H9 (cell line): Measurements from ENCODE around the gene HPCAL1. TPM values are rescaled to one million over a fixed set of nuclear protein-coding genes. Genes with fewer than 3 reads are reported as not detected.

Experiments used
- DNase-seq: peaks from one replicate; pipeline ENCODE4 v3.0.0-alpha.2; 2017
- H2AFZ ChIP-seq: one replicate; pipeline ENCODE4 v1.6.1; 2013; ENCODE audit warnings: mild to moderate bottlenecking, low read length, control low read depth, moderate library complexity
- H2AK5ac ChIP-seq: 2 replicates; pipeline ENCODE4 v1.6.1; 2013; ENCODE audit warnings: low read length, control low read depth, mixed read lengths; ENCODE audit not compliant: insufficient read length
- H2BK120ac ChIP-seq: one replicate; pipeline ENCODE4 v1.6.1; 2013; ENCODE audit warnings: low read depth, mild to moderate bottlenecking, low read length, control low read depth, inconsistent platforms; ENCODE audit not compliant: poor library complexity, severe bottlenecking
- H2BK12ac ChIP-seq: 2 replicates; pipeline ENCODE4 v1.6.1; 2013; ENCODE audit warnings: low read length, control low read depth, mixed read lengths, low read depth; ENCODE audit not compliant: insufficient read length
- H2BK15ac ChIP-seq: 2 replicates; pipeline ENCODE4 v1.6.1; 2013; ENCODE audit warnings: low read depth, low read length, control low read depth
- H2BK20ac ChIP-seq: one replicate; pipeline ENCODE4 v1.6.1; 2013; ENCODE audit warnings: low read depth, mild to moderate bottlenecking, low read length, control low read depth, inconsistent platforms; ENCODE audit not compliant: poor library complexity, severe bottlenecking
- H2BK5ac ChIP-seq: 2 replicates; pipeline ENCODE4 v1.6.1; 2013; ENCODE audit warnings: low read length, control low read depth, mixed read lengths; ENCODE audit not compliant: insufficient read length
- H3K14ac ChIP-seq: 2 replicates; pipeline ENCODE4 v1.6.1; 2013; ENCODE audit warnings: low read length, control low read depth; ENCODE audit not compliant: insufficient read depth
- H3K18ac ChIP-seq: 2 replicates; pipeline ENCODE4 v1.6.1; 2013; ENCODE audit warnings: low read depth, mild to moderate bottlenecking, mixed read lengths, low read length, control low read depth; ENCODE audit not compliant: insufficient read length
- H3K23ac ChIP-seq: 2 replicates; pipeline ENCODE4 v1.6.1; 2013; ENCODE audit warnings: low read length, control low read depth, mixed read lengths, low read depth; ENCODE audit not compliant: insufficient read length
- H3K23me2 ChIP-seq: 2 replicates; pipeline ENCODE4 v1.6.1; 2013; ENCODE audit warnings: low read depth, mild to moderate bottlenecking, mixed read lengths, low read length, control low read depth; ENCODE audit not compliant: insufficient read length, poor library complexity, severe bottlenecking
- H3K27ac ChIP-seq: 2 replicates; pipeline ENCODE4 v1.5.1; 2013; ENCODE audit warnings: low read length, control low read depth, mixed read lengths, low read depth; ENCODE audit not compliant: insufficient read length
- H3K27me3 ChIP-seq: 2 replicates; pipeline ENCODE4 v1.6.1; 2013; ENCODE audit warnings: low read length, control low read depth, inconsistent platforms; ENCODE audit not compliant: insufficient read depth
- H3K4ac ChIP-seq: 2 replicates; pipeline ENCODE4 v1.6.1; 2013; ENCODE audit warnings: low read depth, mild to moderate bottlenecking, control low read depth, inconsistent platforms, low read length, moderate library complexity
- H3K4me1 ChIP-seq: 2 replicates; pipeline ENCODE4 v1.6.1; 2013; ENCODE audit warnings: low read length, control low read depth, inconsistent platforms; ENCODE audit not compliant: insufficient read depth
- H3K4me2 ChIP-seq: 2 replicates; pipeline ENCODE4 v1.6.1; 2013; ENCODE audit warnings: low read length, control low read depth, mixed read lengths; ENCODE audit not compliant: insufficient read length, insufficient read depth
- H3K56ac ChIP-seq: 2 replicates; pipeline ENCODE4 v1.6.1; 2013; ENCODE audit warnings: low read depth, mild to moderate bottlenecking, mixed read lengths, low read length, control low read depth; ENCODE audit not compliant: insufficient read length
- H3K79me1 ChIP-seq: 2 replicates; pipeline ENCODE4 v1.6.1; 2013; ENCODE audit warnings: low read depth, mild to moderate bottlenecking, moderate library complexity, low read length, control low read depth, inconsistent platforms; ENCODE audit not compliant: insufficient read depth, poor library complexity, severe bottlenecking
- H3K79me2 ChIP-seq: 2 replicates; pipeline ENCODE4 v1.6.1; 2013; ENCODE audit warnings: low read length, control low read depth, inconsistent platforms; ENCODE audit not compliant: insufficient read depth
- H3K9ac ChIP-seq: 2 replicates; pipeline ENCODE4 v1.6.1; 2013; ENCODE audit warnings: low read length, control low read depth, mixed read lengths; ENCODE audit not compliant: insufficient read length; ENCODE audit errors: extremely low read depth
- H3K9me3 ChIP-seq: one replicate; pipeline ENCODE4 v1.6.1; 2013; ENCODE audit warnings: low read depth, low read length, inconsistent platforms; ENCODE audit not compliant: control insufficient read depth
- H3T11ph ChIP-seq: one replicate; pipeline ENCODE4 v1.6.1; 2013; ENCODE audit warnings: mild to moderate bottlenecking, low read length, control low read depth, inconsistent platforms
- H4K20me1 ChIP-seq: one replicate; pipeline ENCODE4 v1.6.1; 2013; ENCODE audit not compliant: control insufficient read depth, insufficient read length, insufficient read depth
- H4K5ac ChIP-seq: 2 replicates; pipeline ENCODE4 v1.6.1; 2013; ENCODE audit warnings: low read depth, mild to moderate bottlenecking, mixed read lengths, low read length, control low read depth; ENCODE audit not compliant: insufficient read length
- H4K8ac ChIP-seq: replicated peaks from 2 replicates; pipeline ENCODE4 v1.6.1; 2013; ENCODE audit warnings: low read length, control low read depth, mixed read lengths, low read depth; ENCODE audit not compliant: insufficient read length
- H4K91ac ChIP-seq: 2 replicates; pipeline ENCODE4 v1.6.1; 2013; ENCODE audit warnings: low read depth, mild to moderate bottlenecking, moderate library complexity, mixed read lengths, low read length, control low read depth; ENCODE audit not compliant: insufficient read length
- H3K27ac Mint-ChIP-seq, 3 experiments: 2 replicates in 2 of 3; 3 replicates in 1 of 3; pipeline ENCODE4 v1.8.0; 2020 to 2021; ENCODE audit warnings: mixed read lengths in 3 of 3, mild to moderate bottlenecking in 1 of 3, moderate library complexity in 1 of 3
- H3K27me3 Mint-ChIP-seq: 2 replicates; pipeline ENCODE4 v1.8.0; 2021; ENCODE audit warnings: low read depth, mild to moderate bottlenecking, moderate library complexity, mixed read lengths
- H3K36me3 Mint-ChIP-seq, 3 experiments: 2 replicates in 2 of 3; 3 replicates in 1 of 3; pipeline ENCODE4 v1.8.0; 2020 to 2021; ENCODE audit warnings: low read depth in 3 of 3, mixed read lengths in 3 of 3; ENCODE audit not compliant: insufficient read depth in 1 of 3
- H3K4me1 Mint-ChIP-seq, 2 experiments: 2 replicates each; pipeline ENCODE4 v1.8.0; 2020; ENCODE audit warnings: mixed read lengths in 2 of 2
- H3K4me3 Mint-ChIP-seq, 2 experiments: 2 replicates in 1 of 2; 3 replicates in 1 of 2; pipeline ENCODE4 v1.8.0; 2020 to 2021; ENCODE audit warnings: mild to moderate bottlenecking in 2 of 2, mixed read lengths in 2 of 2, moderate library complexity in 1 of 2
- H3K9me3 Mint-ChIP-seq, 2 experiments: 2 replicates in 1 of 2; 3 replicates in 1 of 2; pipeline ENCODE4 v1.8.0; 2020; ENCODE audit warnings: mild to moderate bottlenecking in 2 of 2, mixed read lengths in 2 of 2, moderate library complexity in 1 of 2
- WGBS: extraction: QIAGEN DNeasy Blood & Tissue Kit; methylation state at CpG from one replicate; pipeline ENCODE4 v1.1.7; 2013; ENCODE audit warnings: missing lambda C conversion rate, low lambda C conversion rate, mixed read lengths; ENCODE audit not compliant: insufficient read length; ENCODE audit errors: extremely low coverage; 5-methylcytosine and 5-hydroxymethylcytosine counted together
- total RNA-seq: library from RNA; stranded (reverse); gene quantifications from 2 replicates; pipeline ENCODE4 v1.2.1, GENCODE V29; 2021
- TF ChIP-seq, protein P1 (sequence below): fragments of 200-600 bp; sonication (generic); conservative IDR thresholded peaks from 3 replicates; pipeline ENCODE4 v1.8.0; 2021; ENCODE audit warnings: antibody characterized with exemption, mild to moderate bottlenecking

Gene HPCAL1
- total RNA-seq, 1 experiment from 2014 or later = 4.7 TPM

DNA sequence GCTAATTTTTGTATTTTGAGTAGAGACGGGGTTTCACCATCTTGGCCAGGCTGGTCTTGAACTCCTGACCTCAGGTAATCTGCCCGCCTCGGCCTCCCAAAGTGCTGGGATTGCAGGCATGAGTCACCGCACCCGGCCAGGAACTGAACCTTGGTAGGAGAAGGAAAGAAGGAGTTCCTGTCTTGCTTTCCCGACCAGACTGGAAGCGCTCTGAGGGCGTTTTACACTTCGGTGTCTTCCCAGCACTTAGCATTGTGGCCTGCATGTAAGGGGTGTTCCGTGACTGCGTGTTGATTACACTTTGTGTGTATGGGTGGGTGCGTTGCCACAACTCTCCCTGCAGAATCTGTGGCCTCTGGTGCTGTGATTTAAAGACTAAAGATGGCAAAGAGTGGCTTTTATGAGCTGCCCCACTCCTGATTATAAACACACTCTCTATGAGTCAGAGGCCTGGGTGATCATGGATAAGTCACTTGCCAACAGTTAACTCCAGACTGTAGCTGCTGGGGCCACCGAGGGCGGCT lies 99.4 kb downstream of the HPCAL1 start:
- Histone ChIP-seq H4K8ac (no peak overlapping the region), H3K18ac (no peak overlapping the region), H3T11ph (no peak overlapping the region), H2AFZ (no peak overlapping the region), H3K4me1 (no peaks in the 10 kb centered on the region), H2BK5ac (no peak overlapping the region), H2BK15ac (no peak overlapping the region), H3K79me2 (no peaks in the 10 kb centered on the region), H3K56ac (no peak overlapping the region), H4K20me1 (no peaks in the 10 kb centered on the region), H3K23me2 (no peaks in the 10 kb centered on the region), H3K27ac (no peak overlapping the region), H3K9ac (no peak overlapping the region), H4K91ac (no peak overlapping the region), H3K79me1 (no peaks in the 10 kb centered on the region), H4K5ac (no peak overlapping the region), H2AK5ac (no peak overlapping the region), H3K4me2 (no peak overlapping the region), H3K14ac (no peak overlapping the region), H3K27me3 (no peaks in the 10 kb centered on the region), H2BK120ac (no peak overlapping the region), H3K23ac (no peak overlapping the region), H2BK12ac (no peak overlapping the region), H3K4ac (no peak overlapping the region), H2BK20ac (no peak overlapping the region), H3K9me3 (no peaks in the 10 kb centered on the region)
- no peak overlapping the region for H3K27ac Mint-ChIP-seq
- TF ChIP-seq, protein P1, sequence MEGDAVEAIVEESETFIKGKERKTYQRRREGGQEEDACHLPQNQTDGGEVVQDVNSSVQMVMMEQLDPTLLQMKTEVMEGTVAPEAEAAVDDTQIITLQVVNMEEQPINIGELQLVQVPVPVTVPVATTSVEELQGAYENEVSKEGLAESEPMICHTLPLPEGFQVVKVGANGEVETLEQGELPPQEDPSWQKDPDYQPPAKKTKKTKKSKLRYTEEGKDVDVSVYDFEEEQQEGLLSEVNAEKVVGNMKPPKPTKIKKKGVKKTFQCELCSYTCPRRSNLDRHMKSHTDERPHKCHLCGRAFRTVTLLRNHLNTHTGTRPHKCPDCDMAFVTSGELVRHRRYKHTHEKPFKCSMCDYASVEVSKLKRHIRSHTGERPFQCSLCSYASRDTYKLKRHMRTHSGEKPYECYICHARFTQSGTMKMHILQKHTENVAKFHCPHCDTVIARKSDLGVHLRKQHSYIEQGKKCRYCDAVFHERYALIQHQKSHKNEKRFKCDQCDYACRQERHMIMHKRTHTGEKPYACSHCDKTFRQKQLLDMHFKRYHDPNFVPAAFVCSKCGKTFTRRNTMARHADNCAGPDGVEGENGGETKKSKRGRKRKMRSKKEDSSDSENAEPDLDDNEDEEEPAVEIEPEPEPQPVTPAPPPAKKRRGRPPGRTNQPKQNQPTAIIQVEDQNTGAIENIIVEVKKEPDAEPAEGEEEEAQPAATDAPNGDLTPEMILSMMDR = no peak
- no peak overlapping the region for H3K4me3 Mint-ChIP-seq
- DNase-seq = no peak
- WGBS = no CpG with 5 or more reads among the region's 14 CpGs
- peaks cover 3 to 12% of the 10 kb centered on the region in 2 experiments for H3K9me3 Mint-ChIP-seq
- peaks cover 2% of the 10 kb centered on the region for H3K27me3 Mint-ChIP-seq
- peaks cover 0 to 10% of the 10 kb centered on the region in 2 experiments; a peak in 2 of 4 replicates for H3K4me1 Mint-ChIP-seq
- H3K36me3 Mint-ChIP-seq = peaks cover 0 to 12% (median 9%) of the 10 kb centered on the region in 3 experiments; a peak in 5 of 7 replicates
